GM12874 (cell line): Measurements from ENCODE around the gene INPP5D.

ENCODE experiments used
- CTCF ChIP-seq: IDR thresholded peaks from 2 replicates; pipeline ENCODE4 v1.5.1; 2011; ENCODE audit warnings: low read depth, mild to moderate bottlenecking, control low read depth, low read length, moderate library complexity; ENCODE audit not compliant: insufficient read depth

The INPP5D gene

GRCh38 chr2:233162770-233163169, 102.6 kb downstream of the INPP5D start:
- no peak for TF ChIP-seq CTCF

GRCh38 chr2:233163486-233164103, 103.5 kb downstream of the INPP5D start:
- TF ChIP-seq CTCF = no peak

GRCh38 chr2:233164128-233164635, 104.0 kb downstream of the INPP5D start:
- TF ChIP-seq CTCF = no peak

GRCh38 chr2:233164967-233165366, 104.8 kb downstream of the INPP5D start:
- TF ChIP-seq CTCF = no peak

- TF ChIP-seq CTCF = no peak
Measured at GRCh38 chr2:233165543-233165894, 105.4 kb downstream of the INPP5D start.

- TF ChIP-seq CTCF = no peak
Measured at GRCh38 chr2:233165895-233166661, 105.9 kb downstream of the INPP5D start.

- no peak for TF ChIP-seq CTCF
Measured at GRCh38 chr2:233168445-233168844, 108.3 kb downstream of the INPP5D start.
